ENCODE measurements around the gene EHBP1.

The EHBP1 gene

DNA sequence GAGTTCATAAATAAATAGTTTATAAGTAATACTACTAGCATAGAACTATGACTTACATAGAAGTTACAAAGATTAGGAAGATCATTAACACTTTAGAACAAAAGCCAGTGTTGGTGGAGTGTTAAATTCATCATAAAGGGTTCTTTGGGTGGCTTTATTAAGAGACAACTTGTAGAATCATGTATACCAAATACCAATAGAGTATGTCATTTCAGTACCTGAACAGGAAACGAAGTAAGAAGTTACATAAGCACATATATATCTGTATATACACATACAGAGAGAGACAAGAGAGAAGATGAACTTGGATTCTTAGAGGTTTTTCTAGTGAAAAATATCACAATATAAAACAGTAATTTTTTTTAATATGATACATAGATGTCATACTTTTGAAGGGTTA, 262.7 kb downstream of the EHBP1 start:
- Histone ChIP-seq H3K4ac (ENCODE audit: low read length) (no peak overlapping the region), H3K27me3 (ENCODE audit: control insufficient read depth in 3 of 3, insufficient read depth in 3 of 3, low read depth in 1 of 3, low read length in 3 of 3) (no peaks in the 10 kb centered on the region), H3K27ac (replicated peaks; ENCODE audit: low read length) (no peak overlapping the region), H3K23ac (ENCODE audit: low read depth, low read length, poor library complexity) (no peak overlapping the region), H2BK5ac (ENCODE audit: low read length) (no peak overlapping the region), H3K9me3 (replicated peaks in 1 of 2; ENCODE audit: control insufficient read depth in 2 of 2, insufficient read depth in 1 of 2, low read depth in 1 of 2, low read length in 2 of 2) (no peaks in the 10 kb centered on the region), H3K79me1 (ENCODE audit: low read depth, low read length) (no peaks in the 10 kb centered on the region), H4K91ac (ENCODE audit: low read depth, low read length, poor library complexity) (no peak overlapping the region), H2AFZ (ENCODE audit: low read length) (no peak overlapping the region), H2BK120ac (ENCODE audit: low read depth, low read length) (no peak overlapping the region), H3K36me3 (replicated peaks in 1 of 2; ENCODE audit: control insufficient read depth in 2 of 2, insufficient read depth in 2 of 2, low read length in 2 of 2) (no peaks in the 10 kb centered on the region), H2BK15ac (ENCODE audit: low read length) (no peak overlapping the region), H3K4me2 (ENCODE audit: insufficient read depth, low read length, poor library complexity, severe bottlenecking) (no peak overlapping the region), H4K8ac (ENCODE audit: low read depth, low read length) (no peak overlapping the region), H3K4me1 (ENCODE audit: control insufficient read depth in 2 of 2, insufficient read depth in 1 of 2, low read depth in 1 of 2, low read length in 2 of 2) (peaks cover 10 to 33% of the 10 kb centered on the region in 2 donors), H3K9ac (ENCODE audit: low read depth, low read length, poor library complexity) (no peak overlapping the region), H3K14ac (ENCODE audit: low read length) (no peak overlapping the region), H2BK12ac (ENCODE audit: low read length) (no peak overlapping the region), H3K18ac (ENCODE audit: low read length) (no peak overlapping the region), H3K4me3 (ENCODE audit: low read length in 2 of 2) (no peak overlapping the region), H2AK5ac (ENCODE audit: low read depth, low read length) (no peak overlapping the region)
- DNase-seq (ENCODE audit: low spot score): no peak
- no CpG with 5 or more reads among the region's 1 CpG for WGBS, 2 donors (ENCODE audit: extremely low coverage in 2 of 2, insufficient read length in 2 of 2, insufficient replicate concordance in 1 of 2)

DNA sequence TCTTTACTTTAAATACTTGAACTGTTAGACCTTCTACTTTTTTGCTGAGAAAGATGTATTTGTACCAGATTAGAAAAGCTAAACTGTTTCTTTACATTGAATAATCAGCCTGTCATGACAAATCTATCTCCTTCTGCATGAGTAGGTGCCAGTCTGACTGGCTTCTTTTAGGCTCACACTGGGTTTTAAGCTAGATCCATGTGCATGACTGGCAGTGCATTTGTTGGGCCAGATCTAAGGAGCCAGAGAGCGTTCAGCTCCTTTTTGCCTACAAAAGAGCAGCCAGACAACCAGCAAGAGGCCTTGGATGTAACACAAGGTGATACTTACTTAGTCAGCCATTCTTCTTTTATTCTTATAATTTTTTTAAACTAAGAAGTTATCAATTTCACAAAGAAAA, 263.2 kb downstream of the EHBP1 start:
- no peaks in the 10 kb centered on the region for H3K27me3 ChIP-seq (ENCODE audit: control insufficient read depth in 3 of 3, insufficient read depth in 3 of 3, low read depth in 1 of 3, low read length in 3 of 3)
- no peak overlapping the region for H2BK5ac ChIP-seq (ENCODE audit: low read length)
- no peak overlapping the region for H3K9ac ChIP-seq (ENCODE audit: low read depth, low read length, poor library complexity)
- no peak overlapping the region for H4K8ac ChIP-seq (ENCODE audit: low read depth, low read length)
- no peak overlapping the region for H2BK12ac ChIP-seq (ENCODE audit: low read length)
- H2BK120ac ChIP-seq (ENCODE audit: low read depth, low read length): no peak overlapping the region
- no peak overlapping the region for H3K27ac ChIP-seq (replicated peaks; ENCODE audit: low read length)
- H2AK5ac ChIP-seq (ENCODE audit: low read depth, low read length): no peak overlapping the region
- no peak overlapping the region for H3K18ac ChIP-seq (ENCODE audit: low read length)
- H3K4me1 ChIP-seq (ENCODE audit: control insufficient read depth in 2 of 2, insufficient read depth in 1 of 2, low read depth in 1 of 2, low read length in 2 of 2): peaks cover 10 to 33% of the 10 kb centered on the region in 2 donors
- H3K79me1 ChIP-seq (ENCODE audit: low read depth, low read length): no peaks in the 10 kb centered on the region
- no peaks in the 10 kb centered on the region for H3K9me3 ChIP-seq (replicated peaks in 1 of 2; ENCODE audit: control insufficient read depth in 2 of 2, insufficient read depth in 1 of 2, low read depth in 1 of 2, low read length in 2 of 2)
- H4K91ac ChIP-seq (ENCODE audit: low read depth, low read length, poor library complexity): no peak overlapping the region
- H3K23ac ChIP-seq (ENCODE audit: low read depth, low read length, poor library complexity): no peak overlapping the region
- no peak overlapping the region for H3K4ac ChIP-seq (ENCODE audit: low read length)
- peak; percentile 27 for DNase-seq (ENCODE audit: low spot score)
- no peak overlapping the region for H3K14ac ChIP-seq (ENCODE audit: low read length)
- no CpG with 5 or more reads among the region's 1 CpG for WGBS, 2 donors (ENCODE audit: extremely low coverage in 2 of 2, insufficient read length in 2 of 2, insufficient replicate concordance in 1 of 2)
- H2BK15ac ChIP-seq (ENCODE audit: low read length): no peak overlapping the region
- no peak overlapping the region for H3K4me2 ChIP-seq (ENCODE audit: insufficient read depth, low read length, poor library complexity, severe bottlenecking)
- H3K36me3 ChIP-seq (replicated peaks in 1 of 2; ENCODE audit: control insufficient read depth in 2 of 2, insufficient read depth in 2 of 2, low read length in 2 of 2): peaks cover 0 to 1% of the 10 kb centered on the region in 2 donors
- no peak overlapping the region for H2AFZ ChIP-seq (ENCODE audit: low read length)
- H3K4me3 ChIP-seq (ENCODE audit: low read length in 2 of 2): no peak overlapping the region

DNA sequence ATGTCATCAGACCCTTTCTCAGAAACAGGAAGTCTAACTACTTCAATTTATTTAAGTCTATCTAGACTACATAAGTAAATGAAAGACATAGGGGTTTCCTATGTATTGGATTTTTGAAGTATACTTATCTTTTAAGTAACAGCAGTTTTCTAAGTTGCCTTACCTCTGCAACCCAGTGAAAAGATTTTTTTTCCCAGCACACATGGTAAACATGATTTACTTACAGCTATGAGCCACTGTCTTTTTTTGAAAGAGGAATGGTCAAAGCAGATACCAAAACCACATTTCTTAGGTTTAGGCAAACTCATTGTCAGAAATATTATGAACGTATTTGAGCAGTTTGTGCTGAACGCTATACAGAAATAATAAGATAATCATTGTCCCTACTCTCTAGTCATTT, 266.4 kb downstream of the EHBP1 start:
- peaks cover 7 to 24% of the 10 kb centered on the region in 2 donors for H3K4me1 ChIP-seq (ENCODE audit: control insufficient read depth in 2 of 2, insufficient read depth in 1 of 2, low read depth in 1 of 2, low read length in 2 of 2)
- no peak overlapping the region for H2BK5ac ChIP-seq (ENCODE audit: low read length)
- H3K9me3 ChIP-seq (replicated peaks in 1 of 2; ENCODE audit: control insufficient read depth in 2 of 2, insufficient read depth in 1 of 2, low read depth in 1 of 2, low read length in 2 of 2): peaks cover 2 to 6% of the 10 kb centered on the region in 2 donors
- H3K23ac ChIP-seq (ENCODE audit: low read depth, low read length, poor library complexity): no peak overlapping the region
- no peaks in the 10 kb centered on the region for H3K27me3 ChIP-seq (ENCODE audit: control insufficient read depth in 3 of 3, insufficient read depth in 3 of 3, low read depth in 1 of 3, low read length in 3 of 3)
- H2BK120ac ChIP-seq (ENCODE audit: low read depth, low read length): no peak overlapping the region
- no peak overlapping the region for H2BK15ac ChIP-seq (ENCODE audit: low read length)
- H3K79me1 ChIP-seq (ENCODE audit: low read depth, low read length): no peaks in the 10 kb centered on the region
- H3K4me2 ChIP-seq (ENCODE audit: insufficient read depth, low read length, poor library complexity, severe bottlenecking): no peak overlapping the region
- H3K9ac ChIP-seq (ENCODE audit: low read depth, low read length, poor library complexity): no peak overlapping the region
- no peak overlapping the region for H2BK12ac ChIP-seq (ENCODE audit: low read length)
- H4K91ac ChIP-seq (ENCODE audit: low read depth, low read length, poor library complexity): no peak overlapping the region
- no peak overlapping the region for H3K14ac ChIP-seq (ENCODE audit: low read length)
- WGBS, 2 donors (ENCODE audit: extremely low coverage in 2 of 2, insufficient read length in 2 of 2, insufficient replicate concordance in 1 of 2): no CpG with 5 or more reads among the region's 2 CpGs
- DNase-seq (ENCODE audit: low spot score): no peak
- no peak overlapping the region for H3K27ac ChIP-seq (replicated peaks; ENCODE audit: low read length)
- H3K4ac ChIP-seq (ENCODE audit: low read length): no peak overlapping the region
- peaks cover 0 to 2% of the 10 kb centered on the region in 2 donors for H3K36me3 ChIP-seq (replicated peaks in 1 of 2; ENCODE audit: control insufficient read depth in 2 of 2, insufficient read depth in 2 of 2, low read length in 2 of 2)
- no peak overlapping the region for H2AFZ ChIP-seq (ENCODE audit: low read length)
- H2AK5ac ChIP-seq (ENCODE audit: low read depth, low read length): no peak overlapping the region
- H3K18ac ChIP-seq (ENCODE audit: low read length): no peak overlapping the region
- no peak overlapping the region for H4K8ac ChIP-seq (ENCODE audit: low read depth, low read length)
- H3K4me3 ChIP-seq (ENCODE audit: low read length in 2 of 2): no peak overlapping the region

DNA sequence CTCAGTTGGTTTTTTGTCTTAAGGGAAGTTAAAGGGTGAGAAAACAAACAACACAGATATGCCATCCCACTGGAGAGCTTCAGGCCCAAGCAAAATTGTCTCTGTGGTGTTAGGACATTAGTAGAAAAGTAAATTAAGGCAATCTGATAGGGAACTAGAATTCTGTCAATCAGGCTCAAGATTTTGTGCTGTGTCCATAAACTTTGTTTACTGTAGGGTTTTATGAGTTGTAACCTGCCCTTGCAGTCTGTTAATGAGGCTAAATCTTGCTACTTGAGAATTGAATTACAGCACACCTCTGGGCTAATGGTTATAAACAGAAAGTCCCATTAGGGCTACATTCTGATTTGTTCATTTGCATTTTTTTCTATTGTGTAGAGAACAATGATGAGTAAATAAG, 267.1 kb downstream of the EHBP1 start:
- Histone ChIP-seq H3K4me3 (ENCODE audit: low read length in 2 of 2) (no peak overlapping the region), H2AFZ (ENCODE audit: low read length) (no peak overlapping the region), H3K27me3 (ENCODE audit: control insufficient read depth in 3 of 3, insufficient read depth in 3 of 3, low read depth in 1 of 3, low read length in 3 of 3) (no peaks in the 10 kb centered on the region), H3K4me2 (ENCODE audit: insufficient read depth, low read length, poor library complexity, severe bottlenecking) (no peak overlapping the region), H2BK120ac (ENCODE audit: low read depth, low read length) (no peak overlapping the region), H3K4ac (ENCODE audit: low read length) (no peak overlapping the region), H3K36me3 (replicated peaks in 1 of 2; ENCODE audit: control insufficient read depth in 2 of 2, insufficient read depth in 2 of 2, low read length in 2 of 2) (peaks cover 0 to 2% of the 10 kb centered on the region in 2 donors), H2BK5ac (ENCODE audit: low read length) (no peak overlapping the region), H3K27ac (replicated peaks; ENCODE audit: low read length) (no peak overlapping the region), H3K23ac (ENCODE audit: low read depth, low read length, poor library complexity) (no peak overlapping the region), H2AK5ac (ENCODE audit: low read depth, low read length) (no peak overlapping the region), H3K9ac (ENCODE audit: low read depth, low read length, poor library complexity) (no peak overlapping the region), H4K91ac (ENCODE audit: low read depth, low read length, poor library complexity) (no peak overlapping the region), H3K9me3 (replicated peaks in 1 of 2; ENCODE audit: control insufficient read depth in 2 of 2, insufficient read depth in 1 of 2, low read depth in 1 of 2, low read length in 2 of 2) (peaks cover 2 to 6% of the 10 kb centered on the region in 2 donors), H3K79me1 (ENCODE audit: low read depth, low read length) (no peaks in the 10 kb centered on the region), H3K4me1 (ENCODE audit: control insufficient read depth in 2 of 2, insufficient read depth in 1 of 2, low read depth in 1 of 2, low read length in 2 of 2) (peaks cover 4 to 23% of the 10 kb centered on the region in 2 donors), H2BK15ac (ENCODE audit: low read length) (no peak overlapping the region), H4K8ac (ENCODE audit: low read depth, low read length) (no peak overlapping the region), H3K14ac (ENCODE audit: low read length) (no peak overlapping the region), H2BK12ac (ENCODE audit: low read length) (no peak overlapping the region), H3K18ac (ENCODE audit: low read length) (no peak overlapping the region)
- no peak for DNase-seq (ENCODE audit: low spot score)
